SKM-1 treated with dmso at 0.1 percent for 144 hours (cell line): Measurements from ENCODE around the gene TMA16.
"Not testable (repeated sequence)": the region's sequence is repeated elsewhere in the genome, so short reads cannot be mapped to it uniquely, and the experiment has no call there.

Experiments
- DNase-seq: peaks from one replicate; lab custom pipeline; 2025; ENCODE audit not compliant: unreplicated experiment; lab: John Stamatoyannopoulos, UW

The TMA16 gene

GRCh38 chr4:163505374-163505773 is 10.9 kb downstream of the TMA16 start:
- DNase-seq = no peak

- no peak for DNase-seq
Observed at GRCh38 chr4:163515198-163515597, 20.7 kb downstream of the TMA16 start.

GRCh38 chr4:163523791-163524365 is 29.4 kb downstream of the TMA16 start:
- DNase-seq = no peak

- DNase-seq = no peak
Observed at GRCh38 chr4:163525982-163526381, 31.5 kb downstream of the TMA16 start.

- DNase-seq = no peak
Observed at GRCh38 chr4:163527172-163527571, 32.7 kb downstream of the TMA16 start.

- DNase-seq = no peak
Observed at GRCh38 chr4:163528653-163529052, 34.2 kb downstream of the TMA16 start.

- DNase-seq = no peak
Observed at GRCh38 chr4:163534056-163534455, 39.6 kb downstream of the TMA16 start.

GRCh38 chr4:163535657-163536056 is 41.2 kb downstream of the TMA16 start:
- DNase-seq = no peak

- no peak for DNase-seq
Observed at GRCh38 chr4:163536091-163536490, 41.6 kb downstream of the TMA16 start.

- no peak for DNase-seq
Observed at GRCh38 chr4:163537114-163537513, 42.6 kb downstream of the TMA16 start.

GRCh38 chr4:163538820-163539219 is 44.3 kb downstream of the TMA16 start:
- not testable (repeated sequence) for DNase-seq

GRCh38 chr4:163540448-163540847 is 46.0 kb downstream of the TMA16 start:
- no peak for DNase-seq

GRCh38 chr4:163540977-163541376 is 46.5 kb downstream of the TMA16 start:
- no peak for DNase-seq

GRCh38 chr4:163542275-163542674 is 47.8 kb downstream of the TMA16 start:
- no peak for DNase-seq

GRCh38 chr4:163544407-163545038 is 50.0 kb downstream of the TMA16 start:
- DNase-seq = peak; percentile 35

- peak; percentile 43 for DNase-seq
Observed at GRCh38 chr4:163548481-163549243, 54.2 kb downstream of the TMA16 start.

- DNase-seq = no peak
Observed at GRCh38 chr4:163550869-163551267, 56.4 kb downstream of the TMA16 start.

- DNase-seq = no peak
Observed at GRCh38 chr4:163553146-163553545, 58.7 kb downstream of the TMA16 start.

GRCh38 chr4:163554870-163555465 is 60.5 kb downstream of the TMA16 start:
- DNase-seq = peak; percentile 62

GRCh38 chr4:163556177-163556576 is 61.7 kb downstream of the TMA16 start:
- peak; percentile 4 for DNase-seq

GRCh38 chr4:163556650-163557391 is 62.3 kb downstream of the TMA16 start:
- DNase-seq = no peak
